Thoracic aorta (tissue), 2 donors: ENCODE data around the gene CCDC34. TPM values are rescaled to one million over a fixed set of nuclear protein-coding genes. Genes with fewer than 3 reads are reported as not detected.
A peak's percentile ranks its signal among the peaks of the same experiment; 100 is the strongest.

Experiments used
- ATAC-seq: fragments of 150-250 bp; one replicate; pipeline ENCODE4 v1.8.0; 2017; ENCODE audit warnings: low read depth; ENCODE audit not compliant: insufficient number of reproducible peaks, low FRiP score
- DNase-seq: peaks from one replicate; pipeline ENCODE4 v3.0.0-alpha.2; 2020; ENCODE audit warnings: low spot score
- H3K27ac ChIP-seq, 2 donors: fragments of 200-600 bp; sonication (generic); 1 replicate in 1 of 2; 2 replicates in 1 of 2; pipeline ENCODE4 v1.5.1; 2016; ENCODE audit warnings: mild to moderate bottlenecking in 2 of 2, moderate library complexity in 2 of 2
- H3K27me3 ChIP-seq: fragments of 200-600 bp; sonication (generic); replicated peaks from 2 replicates; pipeline ENCODE4 v1.6.0; 2016; ENCODE audit warnings: mild to moderate bottlenecking; ENCODE audit not compliant: insufficient read depth
- H3K36me3 ChIP-seq: fragments of 200-600 bp; sonication (generic); one replicate; pipeline ENCODE4 v1.5.1; 2016
- H3K4me1 ChIP-seq, 2 donors: fragments of 200-600 bp; sonication (generic); 1 replicate in 1 of 2; 2 replicates in 1 of 2; pipeline versions ENCODE4 v1.5.1 to v1.6.0; 2016; ENCODE audit warnings: low read depth in 2 of 2, mild to moderate bottlenecking in 1 of 2; ENCODE audit not compliant: control insufficient read depth in 1 of 2
- H3K4me3 ChIP-seq: fragments of 200-600 bp; sonication (generic); 2 replicates; pipeline ENCODE4 v1.5.1; 2016; ENCODE audit warnings: mild to moderate bottlenecking
- H3K9me3 ChIP-seq: fragments of 200-600 bp; sonication (generic); 2 replicates; pipeline ENCODE4 v1.5.1; 2016
- CTCF ChIP-seq: fragments of 200-600 bp; sonication (generic); IDR thresholded peaks from one replicate; pipeline ENCODE4 v1.5.1; 2019; ENCODE audit warnings: antibody characterized with exemption
- total RNA-seq, 2 donors: library from RNA; depleted of rRNA; stranded (reverse); fragments of >200 nt; gene quantifications; one replicate each; pipeline versions ENCODE4 v1.1.0 to v1.2.3, GENCODE V29; 2016

Gene CCDC34
- total RNA-seq, 2 donors from 2014 or later, result 1.5 to 2.3 TPM

GRCh38 chr11:27392278-27393114 is 29.5 kb upstream of the CCDC34 start:
- ATAC-seq, result no peak
- no peaks in the 10 kb centered on the region for H3K9me3 ChIP-seq
- H3K27ac ChIP-seq, result peak overlapping the region; percentile 50 to 57
- no peak for DNase-seq
- H3K4me3 ChIP-seq, result no peak overlapping the region
- no peaks in the 10 kb centered on the region for H3K36me3 ChIP-seq
- no peak for TF ChIP-seq CTCF
- peaks cover 25 to 70% of the 10 kb centered on the region in 2 donors for H3K4me1 ChIP-seq
- H3K27me3 ChIP-seq, result no peaks in the 10 kb centered on the region

GRCh38 chr11:27391331-27392015 is 28.5 kb upstream of the CCDC34 start:
- Histone ChIP-seq H3K27ac (peak overlapping the region in 1 of 2 donors; percentile 50), H3K4me3 (no peak overlapping the region), H3K36me3 (no peaks in the 10 kb centered on the region), H3K9me3 (no peaks in the 10 kb centered on the region), H3K27me3 (no peaks in the 10 kb centered on the region), H3K4me1 (peaks cover 26 to 68% of the 10 kb centered on the region in 2 donors)
- ATAC-seq (no peak), DNase-seq (no peak)
- no peak for TF ChIP-seq CTCF

- Histone ChIP-seq H3K27me3 (no peaks in the 10 kb centered on the region), H3K36me3 (no peaks in the 10 kb centered on the region), H3K27ac (peak overlapping the region; percentile 1 to 3), H3K9me3 (no peaks in the 10 kb centered on the region), H3K4me3 (no peak overlapping the region), H3K4me1 (peaks cover 34 to 68% of the 10 kb centered on the region in 2 donors)
- DNase-seq (no peak), ATAC-seq (no peak)
- TF ChIP-seq CTCF, result no peak
These were observed 27.6 kb upstream of the CCDC34 start for GRCh38 chr11:27390318-27391295.

- no peak for TF ChIP-seq CTCF
- H3K4me3 ChIP-seq, result no peak overlapping the region
- H3K27me3 ChIP-seq, result no peaks in the 10 kb centered on the region
- H3K4me1 ChIP-seq, result peaks cover 28 to 69% of the 10 kb centered on the region in 2 donors
- H3K36me3 ChIP-seq, result no peaks in the 10 kb centered on the region
- ATAC-seq (no peak), DNase-seq (no peak)
- no peak overlapping the region for H3K27ac ChIP-seq
- no peaks in the 10 kb centered on the region for H3K9me3 ChIP-seq
These were observed 25.9 kb upstream of the CCDC34 start for GRCh38 chr11:27388869-27389268.
